Suppressor macrophage treated with lipopolysaccharide for 1 hour (primary cell): ENCODE data around the gene USP5.
"Not testable (repeated sequence)": the region's sequence is repeated elsewhere in the genome, so short reads cannot be mapped to it uniquely, and the experiment has no call there.

Experiments used
- DNase-seq, 3 donors: peaks; one replicate each; pipeline ENCODE4 v3.0.0-alpha.2; 2020 to 2022

Gene USP5

DNA sequence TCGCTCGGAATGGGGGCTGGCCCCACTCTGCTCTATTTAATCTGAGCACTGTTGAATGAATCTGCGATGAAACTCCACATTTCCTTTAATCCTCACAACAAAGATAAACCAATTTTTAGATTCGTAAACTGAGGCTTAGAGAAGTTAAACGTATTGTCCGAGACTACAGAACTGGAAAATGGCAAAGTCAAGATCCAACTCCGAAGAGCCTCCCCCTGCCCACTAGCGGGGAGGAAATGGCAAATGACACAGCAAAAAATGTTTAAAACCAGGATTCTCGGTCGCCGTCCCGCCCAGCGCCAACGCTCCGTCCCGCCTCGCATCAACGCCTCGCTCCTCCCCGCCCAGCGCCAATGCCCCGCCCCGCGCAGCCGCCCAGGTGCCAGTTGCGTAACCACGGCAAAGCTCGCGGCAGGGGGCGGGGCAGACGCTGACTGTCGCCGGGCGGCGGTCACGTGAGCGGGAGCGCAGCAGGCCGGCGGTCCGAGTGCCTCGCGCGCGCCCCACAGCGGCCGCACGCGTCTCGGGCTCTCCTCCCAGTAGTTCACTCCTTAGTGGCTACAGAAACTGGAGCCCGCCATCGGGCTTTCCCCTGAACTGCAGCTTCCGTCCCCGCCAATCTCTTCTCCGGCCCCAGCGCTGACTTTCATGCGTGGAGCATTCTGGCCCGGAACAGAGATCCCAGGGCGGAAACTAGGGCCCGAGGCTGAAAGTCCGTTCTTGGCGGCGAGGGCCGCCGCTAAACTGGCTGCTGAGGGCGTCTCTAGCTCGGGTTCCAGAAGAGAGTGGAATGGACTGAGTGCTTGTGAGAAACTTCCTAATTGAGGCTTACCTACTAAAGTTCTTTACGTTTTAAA, 39.1 kb downstream of the USP5 start:
- DNase-seq: peak; percentile 98 to 100 (median 100)

DNA sequence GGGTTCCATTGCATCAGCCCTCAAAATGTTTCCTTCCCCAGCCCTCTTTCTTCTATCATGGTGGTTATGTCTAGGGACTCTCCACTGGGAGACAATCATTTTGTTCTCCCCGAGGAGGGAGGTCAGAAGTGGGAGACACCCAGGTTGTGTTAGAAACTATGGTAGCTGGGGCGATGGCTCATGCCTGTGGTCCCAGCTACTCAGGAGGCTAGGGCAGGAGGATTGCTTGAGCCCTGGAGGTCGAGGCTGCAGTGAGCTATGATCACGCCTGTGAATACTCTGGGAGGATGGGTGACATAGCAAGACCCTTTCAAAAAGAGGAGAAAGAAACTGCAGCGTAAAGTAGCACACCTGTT, 39.7 kb downstream of the USP5 start:
- DNase-seq: no peak

DNA sequence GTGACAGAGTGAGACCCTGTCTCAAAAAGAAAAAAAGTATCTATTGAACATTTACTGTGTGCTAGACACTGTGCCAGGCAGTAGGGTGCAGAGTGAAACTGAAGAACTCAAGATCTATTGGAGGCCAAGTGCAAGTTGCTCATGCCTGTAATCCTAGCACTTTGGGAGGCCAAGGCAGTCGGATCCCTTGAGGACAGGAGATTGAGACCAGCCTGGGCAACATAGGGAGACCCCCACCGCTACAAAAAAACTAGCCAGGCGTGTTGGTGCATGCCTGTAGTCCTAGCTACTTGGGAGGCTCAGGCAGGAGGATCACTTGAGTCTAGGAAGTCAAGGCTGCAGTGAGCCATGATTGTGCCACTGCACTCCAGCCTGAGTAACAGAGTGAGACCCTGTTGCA, 40.7 kb downstream of the USP5 start:
- not testable (repeated sequence) for DNase-seq

DNA sequence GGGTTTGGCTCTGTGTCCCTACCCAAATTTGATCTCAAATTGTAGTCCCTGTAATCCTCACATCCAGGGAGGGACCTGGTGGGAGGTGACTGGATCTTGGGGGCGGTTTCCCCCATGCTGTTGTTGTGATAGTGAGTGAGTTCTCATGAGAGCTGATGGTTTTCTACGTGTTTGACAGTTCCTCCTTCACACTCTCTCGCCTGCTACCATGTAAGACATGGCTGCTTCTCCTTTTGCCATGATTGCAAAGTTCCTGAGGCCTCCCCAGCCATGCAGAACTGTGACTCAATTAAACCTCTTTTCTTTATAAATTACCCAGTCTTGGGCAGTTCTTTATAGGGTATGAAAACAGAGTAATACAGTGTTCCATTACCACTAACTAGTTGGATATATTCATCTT, 42.4 kb downstream of the USP5 start:
- peak in 1 of 3 donors; percentile 42 for DNase-seq

DNA sequence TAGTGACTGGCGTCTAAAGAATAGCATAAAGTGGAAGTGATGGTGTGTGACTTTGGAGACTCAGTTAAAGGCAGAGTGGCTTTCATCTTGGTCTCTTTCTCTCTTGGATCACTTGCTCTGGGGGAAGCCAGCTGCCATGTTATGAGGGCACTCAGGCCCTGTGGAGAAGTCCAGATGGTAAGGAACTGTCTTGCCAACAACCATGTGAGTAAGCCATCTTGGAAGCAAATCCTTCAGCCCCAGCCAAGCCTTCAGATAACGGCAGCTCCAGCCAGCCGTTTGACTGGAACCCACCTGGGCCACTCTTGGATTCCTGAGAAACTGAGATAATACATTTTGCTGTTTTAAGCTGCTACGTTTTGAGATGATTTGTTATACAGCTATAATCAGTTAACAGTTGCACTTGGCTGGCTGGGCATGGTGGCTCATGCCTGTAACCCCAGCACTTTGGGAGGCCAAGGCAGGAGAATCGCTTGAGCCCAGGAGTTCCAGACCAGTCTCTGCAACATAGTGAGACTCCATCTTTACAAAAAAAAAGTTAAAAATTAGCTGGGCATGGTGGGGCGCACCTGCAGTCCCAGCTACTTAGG, 45.0 kb downstream of the USP5 start:
- no peak for DNase-seq

DNA sequence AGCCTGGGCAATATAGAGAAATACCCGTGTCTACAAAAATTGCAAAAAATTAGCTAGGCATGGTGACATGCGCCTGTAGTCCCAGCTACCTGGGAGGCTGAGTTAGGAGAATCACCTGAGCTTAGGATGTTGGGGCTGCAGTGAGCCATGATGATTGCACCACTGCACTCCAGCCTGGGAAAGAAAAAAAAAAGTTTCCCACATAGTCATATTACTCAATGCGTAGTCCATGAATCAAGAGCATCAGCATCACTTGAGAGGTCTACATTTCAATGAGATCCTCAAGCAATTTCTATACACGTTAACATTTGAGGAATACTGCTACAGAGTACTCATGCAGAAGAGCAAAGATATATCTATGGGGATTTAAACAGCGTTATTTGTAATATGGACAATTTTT, 47.5 kb downstream of the USP5 start:
- peak; percentile 39 to 65 (median 52) for DNase-seq

DNA sequence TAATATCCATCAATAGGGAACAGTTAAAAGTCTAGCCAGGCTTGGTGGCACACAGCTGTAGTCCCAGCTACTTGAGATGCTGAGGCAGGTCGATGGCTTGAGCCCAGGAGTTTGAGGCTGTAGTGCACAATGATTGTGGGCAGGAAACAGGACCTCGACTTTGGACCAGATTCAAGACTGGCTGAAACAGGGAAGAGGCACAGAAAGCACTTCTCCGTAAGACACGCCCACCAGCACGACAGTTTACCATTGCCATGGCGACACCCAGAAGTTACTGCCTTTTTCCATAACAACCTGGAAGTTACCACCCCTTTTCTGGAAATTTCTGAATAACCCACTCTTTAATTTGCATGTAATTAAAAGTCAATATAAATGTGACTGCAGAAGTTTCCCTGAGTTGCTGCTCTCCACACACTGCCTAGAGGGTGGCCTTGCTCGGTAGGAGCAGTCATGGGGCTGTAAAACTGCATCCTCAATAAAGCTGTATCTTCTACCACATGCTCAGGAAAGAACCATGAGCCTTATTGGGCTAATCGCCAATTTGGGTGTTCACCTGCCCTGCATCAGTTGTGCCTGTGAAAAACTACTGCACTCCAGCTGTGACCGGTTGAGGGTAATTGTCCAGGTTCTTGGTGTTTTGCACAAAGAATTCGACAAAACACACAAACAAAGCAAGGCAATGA, 48.0 kb downstream of the USP5 start:
- peak; percentile 69 to 78 (median 74) for DNase-seq

DNA sequence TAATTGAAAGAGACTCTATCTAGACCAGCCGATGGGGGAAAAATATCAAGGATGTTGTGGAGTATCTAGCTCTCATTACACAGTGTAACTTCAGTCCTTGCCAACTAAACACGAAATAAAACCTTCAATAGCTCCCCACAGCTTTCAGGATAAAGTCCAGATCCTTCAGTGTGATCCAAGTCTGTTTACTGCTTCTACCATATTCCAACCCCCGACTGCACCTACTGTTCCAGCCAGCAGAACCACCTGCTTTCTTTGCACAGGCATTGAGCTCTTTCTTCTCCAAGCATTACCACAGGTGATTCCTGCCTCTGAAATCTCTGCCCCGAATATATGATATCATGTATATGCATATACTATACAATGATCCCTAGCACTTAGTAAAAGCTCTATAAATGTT, 50.5 kb downstream of the USP5 start:
- no peak for DNase-seq

DNA sequence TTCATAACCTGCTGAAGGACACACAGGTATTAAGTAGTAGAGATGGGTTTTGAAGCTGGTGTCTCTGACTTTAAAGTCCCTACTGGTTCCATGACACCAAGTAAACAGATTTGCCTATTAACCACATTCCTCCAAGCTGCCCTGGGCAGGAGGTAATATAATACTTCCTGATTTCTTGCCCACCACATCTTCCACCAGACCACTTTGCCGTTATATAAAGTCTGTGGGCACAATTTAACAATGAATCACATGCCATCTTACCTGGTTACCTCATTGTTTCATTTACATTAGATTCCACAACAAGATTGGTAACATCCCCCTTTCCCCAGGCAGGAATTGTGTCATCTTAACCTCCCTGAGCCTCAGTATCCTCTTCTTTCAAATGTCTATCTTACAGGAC, 51.8 kb downstream of the USP5 start:
- DNase-seq: no peak

DNA sequence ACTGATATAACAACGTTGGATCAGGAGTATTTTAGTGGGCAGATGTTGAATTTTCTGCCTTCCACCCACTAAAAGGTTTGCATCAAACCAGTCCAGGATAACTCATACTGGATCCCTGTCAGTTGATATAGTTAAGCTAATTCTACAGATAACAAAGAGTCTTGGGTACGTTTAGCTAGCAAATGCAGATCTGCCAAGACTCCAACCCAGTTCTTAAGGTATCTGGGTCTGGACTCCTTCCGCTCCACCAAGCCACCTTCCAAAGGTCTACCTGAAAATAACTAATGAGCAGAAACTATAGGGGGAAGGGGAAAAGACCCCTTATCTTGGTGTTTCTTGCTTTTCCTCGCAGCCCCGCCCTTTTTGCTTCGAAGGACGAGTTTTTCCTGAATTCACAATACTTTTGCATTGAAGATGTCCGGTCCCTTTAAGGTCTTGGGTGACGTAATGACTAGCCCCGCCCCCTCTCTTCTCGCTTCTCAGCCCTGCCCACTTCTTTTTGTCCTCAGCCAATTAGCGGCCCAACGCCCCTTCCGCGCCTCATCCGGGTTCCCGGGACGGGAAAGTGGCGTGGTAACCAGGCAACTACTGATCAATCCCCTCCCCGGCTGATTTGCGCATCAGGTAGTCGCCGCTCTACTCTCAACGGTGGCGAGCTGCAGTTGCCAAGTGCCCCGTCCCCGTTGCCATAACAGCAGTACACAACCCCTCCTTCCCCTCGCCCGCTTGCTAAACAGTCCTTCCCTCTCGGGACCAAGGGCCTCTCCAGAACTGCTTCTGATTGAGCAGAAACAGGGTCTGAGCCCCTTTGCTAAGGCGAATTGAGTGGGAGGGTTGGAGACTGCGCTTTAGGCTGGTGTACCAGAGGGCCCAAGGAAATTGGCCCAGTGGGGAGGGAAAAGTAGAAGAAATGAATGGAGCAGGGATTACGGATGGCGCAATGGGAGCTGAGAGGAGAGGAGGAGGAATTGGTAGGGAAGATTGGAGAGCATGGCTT, 52.6 kb downstream of the USP5 start, which contains the start of gene LRRC23:
TSS of gene LRRC23 (plus strand) at position 543 of the 997 bp plus-strand sequence. CDS start 812 bp downstream, outside the sequence.
- peak; percentile 94 to 97 (median 97) for DNase-seq

DNA sequence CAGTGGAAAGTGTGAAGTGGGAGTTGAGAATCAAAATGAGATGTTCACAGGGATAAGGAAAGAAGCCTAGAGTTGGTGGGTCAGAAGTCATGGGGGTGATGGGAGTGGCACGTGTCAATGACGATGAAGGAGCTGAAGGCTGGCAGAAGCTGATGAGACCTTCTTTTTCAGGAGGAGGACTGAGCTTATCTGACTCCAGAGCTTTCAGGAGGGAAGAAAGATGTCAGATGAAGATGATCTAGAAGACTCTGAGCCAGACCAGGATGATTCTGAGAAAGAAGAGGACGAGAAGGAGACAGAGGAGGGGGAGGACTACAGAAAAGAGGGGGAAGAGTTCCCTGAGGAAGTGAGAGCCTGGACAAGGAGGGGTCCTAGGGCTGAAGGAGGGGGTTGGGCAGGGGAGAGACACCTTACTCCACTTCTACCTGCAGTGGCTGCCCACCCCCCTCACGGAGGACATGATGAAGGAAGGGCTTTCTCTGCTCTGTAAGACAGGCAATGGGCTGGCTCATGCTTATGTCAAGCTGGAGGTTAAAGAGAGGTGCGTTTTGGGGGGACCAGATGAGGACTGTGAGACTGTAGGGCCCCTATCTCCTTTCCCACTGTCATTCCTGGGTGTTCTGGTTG, 53.6 kb downstream of the USP5 start:
- DNase-seq: no peak

DNA sequence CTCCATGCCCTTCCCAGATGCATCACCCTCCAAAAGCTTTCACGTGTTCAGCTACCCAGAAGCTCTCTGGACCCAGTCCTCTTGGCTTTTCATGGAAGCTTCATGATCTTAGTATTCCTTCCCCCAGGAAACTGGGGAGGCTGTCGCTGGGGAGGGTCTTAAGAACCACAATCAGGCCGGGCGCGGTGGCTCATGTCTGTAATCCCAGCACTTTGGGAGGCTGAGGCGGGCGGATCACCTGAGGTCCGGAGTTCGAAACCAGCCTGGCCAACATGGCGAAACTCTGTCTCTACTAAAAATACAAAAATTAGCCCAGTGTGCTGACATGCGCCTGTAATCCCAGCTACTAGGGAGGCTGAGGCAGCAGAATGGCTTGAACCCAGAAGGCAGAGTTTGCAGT, 56.2 kb downstream of the USP5 start:
- not testable (repeated sequence) for DNase-seq

DNA sequence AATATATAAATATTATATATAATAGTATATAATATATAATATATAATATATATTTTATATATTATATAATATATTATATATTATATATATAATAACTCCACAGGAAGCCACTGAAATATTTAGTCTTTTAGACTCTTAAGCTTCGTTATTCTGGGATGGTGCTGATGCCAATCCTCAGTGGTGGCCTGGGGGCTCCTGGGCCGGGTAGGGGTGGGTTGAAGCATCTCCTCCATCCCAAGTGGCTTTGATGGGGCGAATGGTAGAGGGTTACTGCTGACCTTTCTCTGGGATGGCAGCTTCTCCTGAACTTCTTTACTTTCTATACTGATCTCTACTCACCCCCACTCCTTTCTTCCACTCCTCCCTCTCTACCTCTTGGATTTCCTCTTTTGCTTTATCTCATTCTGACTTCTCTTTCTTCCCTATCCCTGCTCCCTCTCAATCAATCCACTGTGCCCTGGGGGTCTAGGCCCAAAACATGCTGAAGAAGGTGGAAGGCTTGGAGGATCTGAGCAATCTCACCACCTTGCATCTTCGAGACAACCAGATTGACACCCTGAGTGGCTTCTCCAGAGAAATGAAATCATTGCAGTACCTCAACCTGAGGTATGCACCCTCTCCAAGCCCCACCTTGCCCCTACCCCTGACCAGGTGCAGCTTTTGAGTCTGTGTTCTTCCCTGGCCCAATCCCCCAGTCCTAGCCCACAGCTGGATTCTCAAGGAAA, 57.6 kb downstream of the USP5 start:
- DNase-seq: no peak

DNA sequence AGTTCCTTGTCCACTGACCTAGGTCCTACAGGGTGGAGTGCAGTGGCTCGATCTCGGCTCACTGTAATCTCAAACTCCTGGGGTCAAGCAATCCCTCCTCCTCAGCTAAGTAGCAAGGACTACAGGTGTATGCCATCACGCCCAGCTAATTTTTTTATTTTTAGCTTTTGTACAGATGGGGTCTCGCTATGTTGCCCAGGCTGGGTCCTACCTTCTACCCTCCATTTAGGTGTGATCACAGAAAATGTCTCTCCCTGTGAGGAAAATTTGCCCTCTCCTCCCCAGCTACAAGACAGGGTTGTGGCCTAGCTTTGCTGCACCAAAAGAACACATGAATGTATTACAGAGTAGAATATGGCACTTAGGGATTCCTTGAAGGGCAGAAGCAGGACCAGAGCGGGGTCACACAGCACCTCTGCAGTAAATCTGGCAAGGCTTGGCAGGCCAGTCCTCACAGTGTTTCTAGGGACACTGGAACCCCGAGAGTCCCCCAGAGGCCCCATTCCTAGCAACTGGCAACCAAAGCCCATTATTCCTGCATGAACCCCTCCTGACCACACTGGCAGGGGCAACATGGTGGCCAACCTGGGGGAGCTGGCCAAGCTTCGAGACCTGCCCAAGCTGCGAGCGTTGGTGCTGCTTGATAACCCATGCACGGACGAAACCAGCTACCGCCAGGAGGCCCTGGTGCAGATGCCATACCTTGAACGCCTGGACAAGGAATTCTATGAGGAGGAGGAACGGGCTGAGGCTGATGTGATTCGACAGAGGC, 60.4 kb downstream of the USP5 start:
- no peak for DNase-seq

DNA sequence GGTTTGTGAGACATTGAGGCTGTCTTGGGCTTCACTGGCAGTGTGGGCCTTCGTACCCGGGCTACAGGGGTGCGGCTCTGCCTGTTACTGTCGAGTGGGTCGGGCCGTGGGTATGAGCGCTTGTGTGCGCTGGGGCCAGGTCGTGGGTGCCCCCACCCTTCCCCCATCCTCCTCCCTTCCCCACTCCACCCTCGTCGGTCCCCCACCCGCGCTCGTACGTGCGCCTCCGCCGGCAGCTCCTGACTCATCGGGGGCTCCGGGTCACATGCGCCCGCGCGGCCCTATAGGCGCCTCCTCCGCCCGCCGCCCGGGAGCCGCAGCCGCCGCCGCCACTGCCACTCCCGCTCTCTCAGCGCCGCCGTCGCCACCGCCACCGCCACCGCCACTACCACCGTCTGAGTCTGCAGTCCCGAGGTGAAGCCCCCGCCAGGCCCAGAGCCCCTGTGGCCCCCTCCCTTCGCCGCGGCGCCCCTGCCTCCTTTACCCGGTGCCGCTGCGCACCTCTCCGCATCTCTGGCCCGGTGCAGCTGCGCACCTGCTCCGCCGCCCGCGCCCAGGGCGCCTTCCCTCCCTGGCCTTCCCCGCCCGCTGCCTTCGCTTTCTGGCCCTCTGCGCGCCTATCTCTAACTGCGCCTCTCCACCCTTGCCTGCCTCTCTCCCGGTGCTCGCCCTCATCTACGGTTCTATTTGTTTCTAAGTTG, 62.4 kb downstream of the USP5 start, which contains the start of gene ENO2:
TSS of gene ENO2 (plus strand) at position 335 of the 701 bp plus-strand sequence. CDS start 1,253 bp downstream, outside the sequence.
- DNase-seq: peak; percentile 69 to 88 (median 80)

DNA sequence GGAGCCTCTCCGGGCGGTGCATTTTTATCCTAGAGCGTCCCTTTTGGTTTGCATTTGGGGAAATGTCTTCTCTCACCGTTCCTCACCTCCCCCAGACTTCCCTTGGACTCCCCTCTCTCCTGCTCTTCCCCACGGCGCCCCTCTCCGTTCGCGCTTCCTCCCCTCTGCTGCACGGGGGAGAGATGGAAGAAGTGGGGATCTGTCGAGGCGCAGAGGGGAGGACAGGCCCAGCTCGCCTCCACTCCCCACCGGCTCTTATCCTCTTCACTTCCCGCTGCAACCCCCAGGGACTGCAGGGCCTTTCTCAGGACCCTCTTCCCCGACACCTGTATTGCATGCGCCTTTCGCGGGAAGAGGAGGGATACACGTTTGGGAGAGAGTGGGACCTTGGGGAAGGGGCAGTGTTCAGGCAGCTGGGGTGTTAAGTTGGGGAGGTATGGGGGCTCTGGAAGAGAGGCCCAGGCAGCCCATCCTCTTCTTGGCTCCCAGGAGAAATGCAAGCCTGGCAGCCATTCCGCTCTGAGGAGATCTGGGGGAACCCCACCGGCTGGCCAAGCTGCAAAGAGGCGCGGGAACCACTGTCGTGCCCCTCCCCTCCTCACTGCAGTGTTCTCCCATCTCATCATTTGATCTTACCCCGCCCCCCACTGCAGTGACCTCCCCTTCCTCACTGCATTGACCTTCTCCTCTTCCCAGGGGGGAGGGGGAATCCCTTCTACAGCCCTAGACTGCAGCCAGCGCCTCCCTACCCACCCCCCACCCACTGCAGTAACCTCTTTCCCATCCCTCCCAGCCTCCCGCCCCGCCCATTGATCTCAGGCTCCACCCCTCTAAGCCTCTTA, 63.2 kb downstream of the USP5 start:
- no peak for DNase-seq

DNA sequence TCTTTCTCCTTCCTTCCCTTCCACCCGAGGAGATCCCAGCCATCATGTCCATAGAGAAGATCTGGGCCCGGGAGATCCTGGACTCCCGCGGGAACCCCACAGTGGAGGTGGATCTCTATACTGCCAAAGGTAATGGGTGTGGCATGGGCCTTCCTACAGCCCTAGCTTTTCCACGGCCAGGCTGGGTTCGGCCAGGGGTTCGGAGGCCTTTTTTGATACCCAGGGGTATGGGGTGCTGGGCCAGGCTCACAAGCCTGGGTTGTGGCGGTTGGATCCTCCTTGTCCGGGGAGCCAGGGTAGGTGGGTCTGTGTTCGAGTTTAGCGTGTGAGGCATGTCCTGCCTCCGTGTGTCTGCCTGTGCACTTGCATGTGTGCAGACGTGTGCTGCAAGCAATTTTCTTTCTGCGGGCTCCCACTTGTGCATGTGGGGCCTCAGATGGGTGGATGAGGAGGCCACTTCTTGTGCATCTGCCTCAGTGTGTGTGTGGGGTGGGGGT, 63.9 kb downstream of the USP5 start:
- no peak for DNase-seq
